ENCODE results near the gene HSD17B2.

GRCh38 chr16:82071421-82071820 lies 36.4 kb downstream of the HSD17B2 start:
- no peak for TF ChIP-seq CTCF (IDR thresholded peaks at IDR 0.05; ENCODE audit: insufficient read depth, low read length)
- no peak for TF ChIP-seq POLR2AphosphoS5 (IDR thresholded peaks at IDR 0.05; ENCODE audit: low read depth)
